HCT116 (cell line): ENCODE data around the gene MOSPD2. TPM values are rescaled to one million over a fixed set of nuclear protein-coding genes. Genes with fewer than 3 reads are reported as not detected.

ENCODE experiments used
- ATAC-seq: fragments of 200-7000 bp; cut with Tn5 transposase; 2 replicates; pipeline ENCODE4 v1.9.1; 2020; ENCODE audit warnings: mild to moderate bottlenecking, moderate library complexity
- BruUV-seq: library from RNA; stranded (reverse); fragments of 400-500 nt; replicated peaks from 2 replicates; lab custom pipeline; 2021; lab: Mats Ljungman, UMichigan
- CTCF ChIA-PET: fragments of 300-600 bp; sonication (Branson Sonifier 250); formaldehyde crosslinking; loops from one replicate; lab custom pipeline; 2021; ENCODE audit warnings: antibody characterized with exemption; lab: Charles Lee
- POLR2A ChIA-PET: fragments of 300-600, 350-600 bp; sonication (Branson Sonifier 250); formaldehyde crosslinking; loops from one replicate; lab custom pipeline; 2021; ENCODE audit warnings: antibody characterized with exemption; lab: Charles Lee
- RAD21 ChIA-PET, 2 experiments: fragments of 300-600 bp; sonication (Branson Sonifier 250); formaldehyde crosslinking; loops; one replicate each; lab custom pipeline; 2023; ENCODE audit warnings: low total read pairs in 2 of 2; ENCODE audit not compliant: uncharacterized antibody in 2 of 2, unreplicated experiment in 2 of 2, low non-redundant PET in 1 of 2; lab: Charles Lee
- DNase-seq: peaks from one replicate; pipeline ENCODE4 v3.0.0-alpha.2; 2010; ENCODE audit warnings: low read depth, low spot score
- H2AFZ ChIP-seq: fragments of 200-600 bp; shearing (Covaris generic), sonication (generic); 2 replicates; pipeline ENCODE4 v1.6.1; 2017; ENCODE audit warnings: low read depth, mixed run types, mixed read lengths, antibody characterized with exemption, low read length; ENCODE audit not compliant: poor library complexity, severe bottlenecking
- H3K27ac ChIP-seq: 2 replicates; pipeline ENCODE4 v1.5.1; 2012; ENCODE audit warnings: low read depth, low read length
- H3K27me3 ChIP-seq: fragments of 200-600 bp; sonication (generic); 2 replicates; pipeline ENCODE4 v1.6.1; 2016; ENCODE audit warnings: mixed run types, low read length, mixed read lengths; ENCODE audit not compliant: insufficient read depth
- H3K36me3 ChIP-seq, 2 experiments: fragments of 200-500 bp in 1 of 2; fragments of 200-600 bp in 1 of 2; sonication (Bioruptor generic) in 1 of 2; sonication (generic) in 1 of 2; 2 replicates each; pipeline versions ENCODE4 v1.5.1 to v1.6.1; 2014 to 2016; ENCODE audit warnings: low read length in 2 of 2, inconsistent platforms in 1 of 2, mixed read lengths in 1 of 2, mixed run types in 1 of 2; ENCODE audit not compliant: insufficient read depth in 2 of 2, control insufficient read depth in 1 of 2
- H3K4me1 ChIP-seq, 2 experiments: fragments of 200-600 bp in 1 of 2; sonication (generic) in 1 of 2; 2 replicates each; pipeline versions ENCODE4 v1.5.1 to v1.6.1; 2012 to 2017; ENCODE audit warnings: low read length in 2 of 2, inconsistent platforms in 1 of 2, mild to moderate bottlenecking in 1 of 2, mixed read lengths in 1 of 2, mixed run types in 1 of 2, moderate library complexity in 1 of 2; ENCODE audit not compliant: insufficient read depth in 2 of 2, control insufficient read depth in 1 of 2
- H3K4me2 ChIP-seq: fragments of 200-600 bp; sonication (generic); 2 replicates; pipeline ENCODE4 v1.6.1; 2017; ENCODE audit warnings: mixed run types, low read length, mixed read lengths
- H3K4me3 ChIP-seq, 2 experiments: fragments of 200-600 bp in 1 of 2; sonication (generic) in 1 of 2; replicated peaks in 1 of 2; 2 replicates each; pipeline ENCODE4 v1.5.1; 2011 to 2016; ENCODE audit warnings: low read length in 2 of 2, control low read depth in 1 of 2, low read depth in 1 of 2, mild to moderate bottlenecking in 1 of 2, mixed read lengths in 1 of 2, mixed run types in 1 of 2
- H3K79me2 ChIP-seq: fragments of 200-600 bp; sonication (generic); 2 replicates; pipeline ENCODE4 v1.6.1; 2017; ENCODE audit warnings: mild to moderate bottlenecking, mixed run types, low read length, moderate library complexity, mixed read lengths; ENCODE audit not compliant: insufficient read depth
- H3K9ac ChIP-seq: fragments of 200-600 bp; sonication (generic); 2 replicates; pipeline ENCODE4 v1.6.1; 2016; ENCODE audit warnings: low read length, mixed read lengths
- H3K9me2 ChIP-seq: fragments of 200-600 bp; sonication (generic), shearing (Covaris generic); 2 replicates; pipeline ENCODE4 v1.6.1; 2017; ENCODE audit warnings: mixed run types, mild to moderate bottlenecking, moderate library complexity; ENCODE audit not compliant: insufficient read depth
- H3K9me3 ChIP-seq, 2 experiments: fragments of 200-500 bp in 1 of 2; fragments of 200-600 bp in 1 of 2; sonication (Bioruptor generic) in 1 of 2; sonication (generic) in 1 of 2; 2 replicates each; pipeline ENCODE4 v1.6.1; 2014 to 2017; ENCODE audit warnings: low read length in 2 of 2, mixed read lengths in 2 of 2, inconsistent platforms in 1 of 2, low read depth in 1 of 2, mild to moderate bottlenecking in 1 of 2, mixed run types in 1 of 2, moderate library complexity in 1 of 2; ENCODE audit not compliant: control insufficient read depth in 1 of 2, insufficient read depth in 1 of 2
- H4K20me1 ChIP-seq: fragments of 200-600 bp; sonication (generic), shearing (Covaris generic); 2 replicates; pipeline ENCODE4 v1.6.1; 2017; ENCODE audit warnings: mixed run types, mild to moderate bottlenecking, moderate library complexity; ENCODE audit not compliant: insufficient read depth
- EGR1 ChIP-seq: IDR thresholded peaks from 2 replicates; pipeline ENCODE4 v1.6.1; 2012; ENCODE audit warnings: low read depth
- ELF1 ChIP-seq: IDR thresholded peaks from 2 replicates; pipeline ENCODE4 v1.6.1; 2012; ENCODE audit warnings: low read depth, borderline replicate concordance
- FOSL1 ChIP-seq: IDR thresholded peaks from 2 replicates; pipeline ENCODE4 v1.6.1; 2012; ENCODE audit warnings: low read depth
- SIN3A ChIP-seq: IDR thresholded peaks from 2 replicates; pipeline ENCODE4 v1.6.1; 2012; ENCODE audit warnings: low read depth
- SP1 ChIP-seq: IDR thresholded peaks from 2 replicates; pipeline ENCODE4 v1.6.1; 2012; ENCODE audit warnings: low read depth
- intact Hi-C: fragments of 100-400 bp; cut with micrococcal nuclease; formaldehyde crosslinking; loops from 2 replicates; pipeline ENCODE4 v1.10.0; 2022
- total RNA-seq: library from RNA; stranded (reverse); gene quantifications from one replicate; pipeline ENCODE4 v1.2.1, GENCODE V29; 2021; ENCODE audit not compliant: unreplicated experiment
- TF ChIP-seq, protein P1 (sequence below), 3 experiments: fragments of 200-600 bp in 1 of 3; sonication (generic) in 1 of 3; IDR thresholded peaks in 2 of 3; conservative IDR thresholded peaks in 1 of 3; 2 replicates each; pipeline ENCODE4 v1.5.1; 2012 to 2017; ENCODE audit warnings: low read depth in 2 of 3, low read length in 2 of 3, antibody characterized with exemption in 1 of 3, borderline replicate concordance in 1 of 3, control low read depth in 1 of 3, mild to moderate bottlenecking in 1 of 3, mixed read lengths in 1 of 3, mixed run types in 1 of 3, moderate library complexity in 1 of 3; ENCODE audit not compliant: insufficient read depth in 1 of 3
- TF ChIP-seq, protein P2 (sequence below): IDR thresholded peaks from 2 replicates; pipeline ENCODE4 v1.6.1; 2012; ENCODE audit warnings: low read depth
- TF ChIP-seq, protein P3 (sequence below): IDR thresholded peaks from 2 replicates; pipeline ENCODE4 v1.6.1; 2012

The MOSPD2 gene
- total RNA-seq, 1 experiment from 2014 or later, result 8.9 TPM

DNA sequence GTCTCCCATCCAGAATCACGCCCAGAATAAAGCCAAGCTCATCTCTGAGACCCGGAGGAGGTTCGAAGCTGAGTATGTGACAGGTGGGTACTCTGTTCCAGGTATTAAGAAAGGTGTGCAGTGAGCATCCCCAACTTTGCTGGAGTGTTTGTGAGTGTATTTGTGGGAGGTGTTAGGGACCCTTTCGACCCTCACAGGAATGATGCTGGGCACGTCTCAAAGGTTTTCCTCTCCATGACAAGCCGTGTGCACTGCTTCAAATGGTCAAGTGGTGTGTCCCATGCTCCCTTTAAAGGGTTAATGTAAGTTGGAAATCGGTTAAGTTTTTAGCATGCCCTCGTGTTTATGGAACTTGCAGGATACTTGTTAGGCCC, 442 bp downstream of the MOSPD2 start:
- Histone ChIP-seq H3K9me3 (no peaks in the 10 kb centered on the region), H3K4me3 (peak overlapping the region; percentile 75 to 76), H3K4me2 (peak overlapping the region; percentile 82), H3K4me1 (peaks cover 0 to 3% of the 10 kb centered on the region in 2 experiments; a peak in 2 of 4 replicates), H3K27ac (no peak overlapping the region), H2AFZ (no peak overlapping the region), H3K9me2 (no peaks in the 10 kb centered on the region), H3K79me2 (peaks cover 37% of the 10 kb centered on the region), H3K9ac (peak overlapping the region; percentile 74), H3K27me3 (no peaks in the 10 kb centered on the region), H4K20me1 (no peaks in the 10 kb centered on the region), H3K36me3 (no peaks in the 10 kb centered on the region)
- POLR2A ChIA-PET, result interaction anchor here (0.5 kb wide), 1 partner anchor 16 kb away, joined by 3 read pairs; no protein-coding TSS in a partner anchor
- TF ChIP-seq, protein P1, sequence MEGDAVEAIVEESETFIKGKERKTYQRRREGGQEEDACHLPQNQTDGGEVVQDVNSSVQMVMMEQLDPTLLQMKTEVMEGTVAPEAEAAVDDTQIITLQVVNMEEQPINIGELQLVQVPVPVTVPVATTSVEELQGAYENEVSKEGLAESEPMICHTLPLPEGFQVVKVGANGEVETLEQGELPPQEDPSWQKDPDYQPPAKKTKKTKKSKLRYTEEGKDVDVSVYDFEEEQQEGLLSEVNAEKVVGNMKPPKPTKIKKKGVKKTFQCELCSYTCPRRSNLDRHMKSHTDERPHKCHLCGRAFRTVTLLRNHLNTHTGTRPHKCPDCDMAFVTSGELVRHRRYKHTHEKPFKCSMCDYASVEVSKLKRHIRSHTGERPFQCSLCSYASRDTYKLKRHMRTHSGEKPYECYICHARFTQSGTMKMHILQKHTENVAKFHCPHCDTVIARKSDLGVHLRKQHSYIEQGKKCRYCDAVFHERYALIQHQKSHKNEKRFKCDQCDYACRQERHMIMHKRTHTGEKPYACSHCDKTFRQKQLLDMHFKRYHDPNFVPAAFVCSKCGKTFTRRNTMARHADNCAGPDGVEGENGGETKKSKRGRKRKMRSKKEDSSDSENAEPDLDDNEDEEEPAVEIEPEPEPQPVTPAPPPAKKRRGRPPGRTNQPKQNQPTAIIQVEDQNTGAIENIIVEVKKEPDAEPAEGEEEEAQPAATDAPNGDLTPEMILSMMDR (IDR thresholded peaks at IDR 0.05 in 2 of 3, conservative IDR thresholded peaks at IDR 0.05 in 1 of 3; ENCODE audit: borderline replicate concordance in 1 of 3, insufficient read depth in 1 of 3, low read depth in 2 of 3, low read length in 2 of 3), result no peak
- TF ChIP-seq EGR1 (no peak), SIN3A (no peak), FOSL1 (no peak), ELF1 (no peak), SP1 (no peak)
- TF ChIP-seq, protein P2, sequence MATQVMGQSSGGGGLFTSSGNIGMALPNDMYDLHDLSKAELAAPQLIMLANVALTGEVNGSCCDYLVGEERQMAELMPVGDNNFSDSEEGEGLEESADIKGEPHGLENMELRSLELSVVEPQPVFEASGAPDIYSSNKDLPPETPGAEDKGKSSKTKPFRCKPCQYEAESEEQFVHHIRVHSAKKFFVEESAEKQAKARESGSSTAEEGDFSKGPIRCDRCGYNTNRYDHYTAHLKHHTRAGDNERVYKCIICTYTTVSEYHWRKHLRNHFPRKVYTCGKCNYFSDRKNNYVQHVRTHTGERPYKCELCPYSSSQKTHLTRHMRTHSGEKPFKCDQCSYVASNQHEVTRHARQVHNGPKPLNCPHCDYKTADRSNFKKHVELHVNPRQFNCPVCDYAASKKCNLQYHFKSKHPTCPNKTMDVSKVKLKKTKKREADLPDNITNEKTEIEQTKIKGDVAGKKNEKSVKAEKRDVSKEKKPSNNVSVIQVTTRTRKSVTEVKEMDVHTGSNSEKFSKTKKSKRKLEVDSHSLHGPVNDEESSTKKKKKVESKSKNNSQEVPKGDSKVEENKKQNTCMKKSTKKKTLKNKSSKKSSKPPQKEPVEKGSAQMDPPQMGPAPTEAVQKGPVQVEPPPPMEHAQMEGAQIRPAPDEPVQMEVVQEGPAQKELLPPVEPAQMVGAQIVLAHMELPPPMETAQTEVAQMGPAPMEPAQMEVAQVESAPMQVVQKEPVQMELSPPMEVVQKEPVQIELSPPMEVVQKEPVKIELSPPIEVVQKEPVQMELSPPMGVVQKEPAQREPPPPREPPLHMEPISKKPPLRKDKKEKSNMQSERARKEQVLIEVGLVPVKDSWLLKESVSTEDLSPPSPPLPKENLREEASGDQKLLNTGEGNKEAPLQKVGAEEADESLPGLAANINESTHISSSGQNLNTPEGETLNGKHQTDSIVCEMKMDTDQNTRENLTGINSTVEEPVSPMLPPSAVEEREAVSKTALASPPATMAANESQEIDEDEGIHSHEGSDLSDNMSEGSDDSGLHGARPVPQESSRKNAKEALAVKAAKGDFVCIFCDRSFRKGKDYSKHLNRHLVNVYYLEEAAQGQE, result no peak
- TF ChIP-seq, protein P3, sequence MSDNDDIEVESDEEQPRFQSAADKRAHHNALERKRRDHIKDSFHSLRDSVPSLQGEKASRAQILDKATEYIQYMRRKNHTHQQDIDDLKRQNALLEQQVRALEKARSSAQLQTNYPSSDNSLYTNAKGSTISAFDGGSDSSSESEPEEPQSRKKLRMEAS, result no peak
- RAD21 ChIA-PET, result no interaction called here
- intact Hi-C loops, result no loop called here
- CTCF ChIA-PET, result no interaction called here
- no peak for ATAC-seq
- BruUV-seq, result TSS peak; percentile 65
- no peak for DNase-seq
